ENCODE results near the gene OR2AT4. TPM values are rescaled to one million over a fixed set of nuclear protein-coding genes. Genes with fewer than 3 reads are reported as not detected.
"Not testable (repeated sequence)": the region's sequence is repeated elsewhere in the genome, so short reads cannot be mapped to it uniquely, and the experiment has no call there.

Gene OR2AT4
- total RNA-seq, 2 donors from 2014 or later = not detected

GRCh38 chr11:75113030-75113429 lies 16.4 kb upstream of the OR2AT4 start:
- TF ChIP-seq, protein P1, sequence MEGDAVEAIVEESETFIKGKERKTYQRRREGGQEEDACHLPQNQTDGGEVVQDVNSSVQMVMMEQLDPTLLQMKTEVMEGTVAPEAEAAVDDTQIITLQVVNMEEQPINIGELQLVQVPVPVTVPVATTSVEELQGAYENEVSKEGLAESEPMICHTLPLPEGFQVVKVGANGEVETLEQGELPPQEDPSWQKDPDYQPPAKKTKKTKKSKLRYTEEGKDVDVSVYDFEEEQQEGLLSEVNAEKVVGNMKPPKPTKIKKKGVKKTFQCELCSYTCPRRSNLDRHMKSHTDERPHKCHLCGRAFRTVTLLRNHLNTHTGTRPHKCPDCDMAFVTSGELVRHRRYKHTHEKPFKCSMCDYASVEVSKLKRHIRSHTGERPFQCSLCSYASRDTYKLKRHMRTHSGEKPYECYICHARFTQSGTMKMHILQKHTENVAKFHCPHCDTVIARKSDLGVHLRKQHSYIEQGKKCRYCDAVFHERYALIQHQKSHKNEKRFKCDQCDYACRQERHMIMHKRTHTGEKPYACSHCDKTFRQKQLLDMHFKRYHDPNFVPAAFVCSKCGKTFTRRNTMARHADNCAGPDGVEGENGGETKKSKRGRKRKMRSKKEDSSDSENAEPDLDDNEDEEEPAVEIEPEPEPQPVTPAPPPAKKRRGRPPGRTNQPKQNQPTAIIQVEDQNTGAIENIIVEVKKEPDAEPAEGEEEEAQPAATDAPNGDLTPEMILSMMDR (conservative IDR thresholded peaks at IDR 0.05) = no peak
- Mint-ChIP-seq H3K27ac (no peak overlapping the region), H3K4me3 (no peak overlapping the region), H3K4me1 (no peaks in the 10 kb centered on the region), H3K27me3 (ENCODE audit: insufficient read depth) (no peaks in the 10 kb centered on the region), H3K9me3 (peaks cover 13% of the 10 kb centered on the region), H3K36me3 (ENCODE audit: low read depth) (no peaks in the 10 kb centered on the region)
- no peaks in the 10 kb centered on the region for H3K36me3 ChIP-seq (ENCODE audit: control insufficient read depth, insufficient read depth, low read length)
- whole genome bisulfite sequencing, 2 experiments (ENCODE audit: insufficient coverage in 1 of 2, insufficient read length in 1 of 2) = 50% methylated on average over 1 of the region's 1 CpG; no CpG with 5 or more reads in 1 of the 2 experiments
- no peaks in the 10 kb centered on the region for H3K4me1 ChIP-seq (ENCODE audit: control insufficient read depth, insufficient read depth, low read length)
- no peak overlapping the region for H3K27ac ChIP-seq (ENCODE audit: low read depth, low read length)
- no peak for DNase-seq
- no peaks in the 10 kb centered on the region for H3K9me3 ChIP-seq (ENCODE audit: control insufficient read depth, low read length)
- no peaks in the 10 kb centered on the region for H3K27me3 ChIP-seq (ENCODE audit: control insufficient read depth, insufficient read depth, low read length, poor library complexity, severe bottlenecking)
- no peak overlapping the region for H3K9ac ChIP-seq (ENCODE audit: extremely low read depth, low read length, poor library complexity, severe bottlenecking)
- H3K4me3 ChIP-seq (ENCODE audit: low read length) = no peak overlapping the region

DNA sequence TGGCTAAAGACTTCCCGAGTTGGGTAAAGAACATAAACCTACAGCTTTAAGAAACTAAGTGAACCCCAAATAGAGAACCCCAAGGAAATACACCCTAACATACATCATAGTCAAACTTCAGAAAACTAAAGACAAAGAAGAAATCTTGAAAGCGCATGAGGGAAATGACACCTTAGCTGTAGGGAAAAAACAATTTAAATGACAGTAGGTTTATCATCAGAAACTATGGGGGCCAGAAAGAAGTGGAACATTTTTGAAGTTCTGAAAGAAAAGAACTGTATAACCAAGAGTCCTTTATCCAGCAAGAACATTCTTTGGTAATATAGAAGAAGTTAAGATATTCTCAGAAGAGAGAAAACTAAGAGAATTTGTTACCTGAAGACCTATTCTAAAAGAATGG lies 15.5 kb upstream of the OR2AT4 start:
- no peak overlapping the region for H3K9ac ChIP-seq (ENCODE audit: extremely low read depth, low read length, poor library complexity, severe bottlenecking)
- TF ChIP-seq, protein P1 (conservative IDR thresholded peaks at IDR 0.05) = no peak
- no peaks in the 10 kb centered on the region for H3K4me1 ChIP-seq (ENCODE audit: control insufficient read depth, insufficient read depth, low read length)
- DNase-seq = no peak
- 79% methylated on average over 2 of the region's 2 CpGs; no CpG with 5 or more reads in 1 of the 2 experiments for WGBS, 2 experiments (ENCODE audit: insufficient coverage in 1 of 2, insufficient read length in 1 of 2)
- peaks cover 8% of the 10 kb centered on the region for H3K9me3 Mint-ChIP-seq
- H3K4me3 ChIP-seq (ENCODE audit: low read length) = no peak overlapping the region
- no peak overlapping the region for H3K27ac Mint-ChIP-seq
- no peaks in the 10 kb centered on the region for H3K36me3 ChIP-seq (ENCODE audit: control insufficient read depth, insufficient read depth, low read length)
- H3K36me3 Mint-ChIP-seq (ENCODE audit: low read depth) = no peaks in the 10 kb centered on the region
- no peak overlapping the region for H3K4me3 Mint-ChIP-seq
- no peaks in the 10 kb centered on the region for H3K27me3 ChIP-seq (ENCODE audit: control insufficient read depth, insufficient read depth, low read length, poor library complexity, severe bottlenecking)
- H3K4me1 Mint-ChIP-seq = no peaks in the 10 kb centered on the region
- H3K27me3 Mint-ChIP-seq (ENCODE audit: insufficient read depth) = no peaks in the 10 kb centered on the region
- no peak overlapping the region for H3K27ac ChIP-seq (ENCODE audit: low read depth, low read length)
- H3K9me3 ChIP-seq (ENCODE audit: control insufficient read depth, low read length) = no peaks in the 10 kb centered on the region

DNA sequence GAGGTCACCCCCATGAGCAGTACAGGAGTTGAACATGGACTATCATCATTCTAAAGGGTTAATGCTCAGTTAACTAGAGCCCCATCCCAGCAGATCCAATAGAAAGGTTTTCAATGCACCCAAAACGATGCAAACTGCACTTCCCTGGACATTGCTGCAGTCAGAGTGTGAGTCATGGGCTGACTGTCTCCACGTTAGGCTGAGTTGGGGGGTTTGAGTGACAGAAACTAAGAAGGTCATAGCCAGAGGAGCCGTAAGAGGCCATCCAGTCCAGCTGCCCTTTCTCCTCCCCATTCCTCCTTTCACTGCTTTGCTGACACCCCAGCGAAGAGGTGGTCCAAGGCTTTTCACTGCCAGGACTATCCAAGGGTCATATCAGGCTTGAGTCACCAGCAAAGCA lies 10.5 kb upstream of the OR2AT4 start:
- H3K9me3 ChIP-seq (ENCODE audit: control insufficient read depth, low read length) = peaks cover 11% of the 10 kb centered on the region
- WGBS, 2 experiments (ENCODE audit: insufficient coverage in 1 of 2, insufficient read length in 1 of 2) = 75 to 100% methylated on average over 1 to 4 of the region's 4 CpGs
- H3K4me3 ChIP-seq (ENCODE audit: low read length) = no peak overlapping the region
- no peak overlapping the region for H3K27ac Mint-ChIP-seq
- H3K27me3 Mint-ChIP-seq (ENCODE audit: insufficient read depth) = no peaks in the 10 kb centered on the region
- no peaks in the 10 kb centered on the region for H3K9me3 Mint-ChIP-seq
- no peaks in the 10 kb centered on the region for H3K4me1 Mint-ChIP-seq
- DNase-seq = no peak
- no peak overlapping the region for H3K9ac ChIP-seq (ENCODE audit: extremely low read depth, low read length, poor library complexity, severe bottlenecking)
- no peak overlapping the region for H3K27ac ChIP-seq (ENCODE audit: low read depth, low read length)
- H3K36me3 Mint-ChIP-seq (ENCODE audit: low read depth) = no peaks in the 10 kb centered on the region
- no peaks in the 10 kb centered on the region for H3K36me3 ChIP-seq (ENCODE audit: control insufficient read depth, insufficient read depth, low read length)
- no peaks in the 10 kb centered on the region for H3K27me3 ChIP-seq (ENCODE audit: control insufficient read depth, insufficient read depth, low read length, poor library complexity, severe bottlenecking)
- H3K4me1 ChIP-seq (ENCODE audit: control insufficient read depth, insufficient read depth, low read length) = no peaks in the 10 kb centered on the region
- TF ChIP-seq, protein P1 (conservative IDR thresholded peaks at IDR 0.05) = no peak
- no peak overlapping the region for H3K4me3 Mint-ChIP-seq

DNA sequence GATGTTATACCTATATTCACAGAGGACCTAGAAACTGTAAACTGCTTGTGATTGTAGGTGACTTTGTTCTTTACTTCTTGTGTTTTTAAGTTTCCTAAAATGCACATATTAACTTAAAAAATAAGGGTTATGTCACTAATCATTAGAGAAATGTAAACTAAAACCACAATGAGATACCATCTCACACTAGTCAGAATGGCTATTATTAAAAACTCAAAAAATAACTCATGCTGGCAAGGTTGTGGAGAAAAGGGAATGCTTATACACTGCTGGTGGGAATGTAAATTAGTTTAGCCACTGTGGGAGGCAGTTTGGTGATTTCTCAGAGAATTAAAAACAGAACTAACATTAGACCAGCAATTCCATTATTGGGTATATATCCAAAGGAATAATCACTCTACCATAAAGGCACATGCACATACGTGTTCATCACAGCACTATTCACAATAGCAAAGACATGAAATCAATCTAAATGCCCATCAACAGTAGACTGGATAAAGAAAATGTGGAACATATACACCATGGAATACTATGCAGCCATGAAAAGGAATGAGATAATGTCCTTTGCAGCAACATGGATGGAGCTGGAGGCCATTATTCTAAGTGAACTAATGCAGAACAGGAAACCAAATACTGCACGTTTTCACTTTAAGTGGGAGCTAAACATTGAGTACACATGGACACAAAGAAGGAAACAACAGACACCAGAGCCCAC lies 9.4 kb upstream of the OR2AT4 start:
- 89 to 94% methylated on average over 2 of the region's 2 CpGs for WGBS, 2 experiments (ENCODE audit: insufficient coverage in 1 of 2, insufficient read length in 1 of 2)
- not testable (repeated sequence) for H3K27me3 Mint-ChIP-seq (ENCODE audit: insufficient read depth); H3K9ac ChIP-seq (ENCODE audit: extremely low read depth, low read length, poor library complexity, severe bottlenecking); H3K4me1 ChIP-seq (ENCODE audit: control insufficient read depth, insufficient read depth, low read length); H3K27ac Mint-ChIP-seq; DNase-seq; H3K36me3 Mint-ChIP-seq (ENCODE audit: low read depth); H3K4me3 ChIP-seq (ENCODE audit: low read length); H3K4me3 Mint-ChIP-seq; H3K9me3 Mint-ChIP-seq; H3K27ac ChIP-seq (ENCODE audit: low read depth, low read length); H3K4me1 Mint-ChIP-seq; H3K27me3 ChIP-seq (ENCODE audit: control insufficient read depth, insufficient read depth, low read length, poor library complexity, severe bottlenecking); H3K36me3 ChIP-seq (ENCODE audit: control insufficient read depth, insufficient read depth, low read length)
- H3K9me3 ChIP-seq (ENCODE audit: control insufficient read depth, low read length) = peaks cover 11% of the 10 kb centered on the region

Data from endodermal cell (in vitro differentiated cells).